Measurements from ENCODE around the gene PCSK7.

Gene PCSK7

DNA sequence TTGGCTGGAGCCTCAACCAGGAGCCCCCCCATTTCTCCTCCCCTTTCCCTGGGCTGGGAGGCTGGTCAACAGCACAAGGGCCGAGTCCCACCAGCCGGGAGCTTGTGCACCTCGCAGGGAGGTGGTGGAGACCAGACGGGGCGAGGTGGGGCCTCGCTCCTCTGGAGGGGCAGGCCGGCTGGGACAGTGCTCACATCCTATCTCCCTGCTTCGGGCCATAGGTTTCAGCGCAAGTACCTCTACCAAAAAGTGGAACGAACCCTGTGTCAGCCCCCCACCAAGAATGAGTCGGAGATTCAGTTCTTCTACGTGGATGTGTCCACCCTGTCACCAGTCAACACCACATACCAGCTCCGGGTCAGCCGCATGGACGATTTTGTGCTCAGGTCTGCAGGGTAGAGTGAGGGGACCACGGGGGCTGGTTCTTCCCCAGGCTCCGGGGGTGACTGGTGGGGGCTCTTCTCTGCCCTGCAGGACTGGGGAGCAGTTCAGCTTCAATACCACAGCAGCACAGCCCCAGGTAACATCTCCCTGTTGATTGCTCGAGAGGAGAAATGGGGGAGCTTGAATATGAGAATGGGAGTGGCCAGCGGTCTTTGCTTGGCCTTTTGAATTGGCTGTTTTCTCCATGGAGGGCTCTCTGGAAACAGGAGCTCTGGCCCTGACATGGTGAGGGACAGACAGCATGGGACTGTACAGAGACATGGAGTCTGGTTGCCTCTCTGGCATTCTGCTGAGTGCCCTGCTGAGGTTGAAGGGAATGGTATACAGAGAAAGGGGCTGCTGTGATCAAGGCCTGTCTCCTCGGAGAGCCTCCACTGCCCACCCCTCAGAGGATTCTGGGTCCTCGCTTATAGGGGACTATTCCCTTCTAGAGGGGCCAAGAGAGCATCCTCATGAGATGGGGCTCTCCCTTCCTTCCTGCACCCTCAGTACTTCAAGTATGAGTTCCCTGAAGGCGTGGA lies 50.0 kb downstream of the PCSK7 start:
- DNase-seq (ENCODE audit: low spot score) = no peak

DNA sequence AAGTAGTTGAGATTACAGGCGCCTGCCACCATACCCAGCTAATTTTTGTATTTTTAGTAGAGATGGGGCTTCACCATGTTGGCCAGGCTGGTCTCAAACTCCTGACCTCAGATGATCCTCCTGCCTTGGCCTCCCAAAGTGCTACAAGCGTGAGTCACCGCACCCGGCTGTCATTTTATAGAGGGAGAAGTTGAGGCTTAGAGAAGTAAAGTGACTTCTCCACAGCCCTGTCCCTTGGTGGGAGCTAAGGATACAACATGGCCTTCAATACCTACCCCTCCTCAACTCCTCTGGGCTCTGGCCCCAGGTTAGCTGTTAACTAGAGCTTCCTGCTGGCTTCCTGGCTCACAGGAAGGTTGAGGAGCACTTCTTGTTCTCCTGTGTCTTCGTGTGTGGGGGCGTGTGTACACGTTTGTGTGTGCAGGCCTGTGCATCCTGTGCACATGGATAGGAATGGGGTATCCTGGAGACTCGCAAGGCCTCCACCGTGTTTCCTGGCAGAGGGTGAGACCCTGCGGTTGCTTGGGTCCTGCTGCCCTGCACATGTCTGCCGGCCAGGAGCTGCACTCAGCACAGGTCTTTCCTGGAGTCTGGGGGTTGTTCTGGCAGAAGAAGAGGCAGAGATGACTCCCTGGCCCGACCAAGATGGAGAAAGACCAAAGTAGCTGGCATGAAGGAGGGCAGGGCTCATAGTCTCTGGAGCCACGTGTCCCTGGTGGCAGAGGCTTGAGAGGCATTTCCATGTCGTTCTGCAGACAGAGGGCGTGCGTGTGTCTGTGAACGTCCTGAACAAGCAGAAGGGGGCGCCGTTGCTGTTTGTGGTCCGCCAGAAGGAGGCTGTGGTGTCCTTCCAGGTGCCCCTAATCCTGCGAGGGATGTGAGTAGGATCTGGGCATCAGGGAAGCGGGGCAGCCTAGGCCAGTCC lies 51.0 kb downstream of the PCSK7 start:
- DNase-seq (ENCODE audit: low spot score) = no peak

DNA sequence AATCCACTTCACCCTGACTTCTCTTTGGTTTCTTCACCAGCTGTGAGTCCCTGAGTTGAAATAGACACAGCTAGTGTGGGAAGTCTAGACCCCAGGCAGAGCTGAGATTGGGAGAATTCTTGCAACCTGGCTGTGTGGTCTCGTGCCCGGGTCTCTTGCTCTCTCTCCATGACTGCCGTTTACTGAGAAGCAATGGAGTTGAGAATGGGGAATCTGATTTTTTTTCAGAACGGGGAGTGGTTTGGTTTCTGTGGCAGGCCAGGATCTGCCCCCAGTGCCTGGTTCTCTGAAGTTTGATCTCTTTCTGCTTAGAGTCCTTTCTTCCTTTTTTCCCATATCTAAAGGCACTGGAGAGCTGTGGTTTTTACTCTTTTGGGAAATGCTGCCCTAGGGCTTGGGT lies 51.9 kb downstream of the PCSK7 start:
- DNase-seq (ENCODE audit: low spot score) = no peak

DNA sequence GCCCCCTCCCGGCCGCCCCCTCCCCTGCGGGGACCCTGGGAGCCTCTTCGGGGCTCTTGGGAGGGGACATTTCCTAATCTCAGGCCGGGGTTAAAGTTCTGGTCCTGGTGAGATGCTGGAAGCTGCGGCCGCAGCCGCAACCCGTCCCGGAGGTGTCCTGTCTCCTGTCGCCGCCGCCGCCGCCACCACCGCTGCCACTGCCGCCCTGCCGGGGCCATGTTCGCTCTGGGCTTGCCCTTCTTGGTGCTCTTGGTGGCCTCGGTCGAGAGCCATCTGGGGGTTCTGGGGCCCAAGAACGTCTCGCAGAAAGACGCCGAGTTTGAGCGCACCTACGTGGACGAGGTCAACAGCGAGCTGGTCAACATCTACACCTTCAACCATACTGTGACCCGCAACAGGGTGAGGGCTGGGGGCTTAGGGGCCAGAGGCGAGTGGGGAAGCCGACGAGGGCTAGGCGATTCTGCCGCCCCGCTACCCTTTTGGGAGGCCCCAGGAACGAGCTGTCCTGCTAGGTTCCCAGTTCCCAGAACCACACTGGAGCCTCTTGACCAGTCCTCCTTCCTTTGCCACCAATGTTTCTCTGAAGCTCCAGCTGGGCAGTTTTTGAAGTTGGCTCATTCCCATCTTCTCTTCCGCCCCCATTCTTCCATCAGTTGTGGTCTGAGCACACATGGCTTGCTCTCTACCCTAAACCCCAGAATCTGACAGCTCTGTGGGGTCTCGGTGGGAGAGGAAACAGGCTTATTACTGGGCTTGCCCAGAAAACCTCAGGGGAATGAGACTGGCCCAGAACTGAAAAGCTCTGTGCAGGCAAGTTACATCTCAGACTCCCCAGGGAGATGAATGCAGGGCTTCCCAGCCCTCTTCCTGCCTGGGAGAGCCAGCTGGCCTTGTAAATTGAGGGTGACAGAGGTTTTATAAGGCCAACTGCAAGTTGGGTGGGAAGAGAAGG lies 52.5 kb downstream of the PCSK7 start:
- DNase-seq (ENCODE audit: low spot score) = no peak

DNA sequence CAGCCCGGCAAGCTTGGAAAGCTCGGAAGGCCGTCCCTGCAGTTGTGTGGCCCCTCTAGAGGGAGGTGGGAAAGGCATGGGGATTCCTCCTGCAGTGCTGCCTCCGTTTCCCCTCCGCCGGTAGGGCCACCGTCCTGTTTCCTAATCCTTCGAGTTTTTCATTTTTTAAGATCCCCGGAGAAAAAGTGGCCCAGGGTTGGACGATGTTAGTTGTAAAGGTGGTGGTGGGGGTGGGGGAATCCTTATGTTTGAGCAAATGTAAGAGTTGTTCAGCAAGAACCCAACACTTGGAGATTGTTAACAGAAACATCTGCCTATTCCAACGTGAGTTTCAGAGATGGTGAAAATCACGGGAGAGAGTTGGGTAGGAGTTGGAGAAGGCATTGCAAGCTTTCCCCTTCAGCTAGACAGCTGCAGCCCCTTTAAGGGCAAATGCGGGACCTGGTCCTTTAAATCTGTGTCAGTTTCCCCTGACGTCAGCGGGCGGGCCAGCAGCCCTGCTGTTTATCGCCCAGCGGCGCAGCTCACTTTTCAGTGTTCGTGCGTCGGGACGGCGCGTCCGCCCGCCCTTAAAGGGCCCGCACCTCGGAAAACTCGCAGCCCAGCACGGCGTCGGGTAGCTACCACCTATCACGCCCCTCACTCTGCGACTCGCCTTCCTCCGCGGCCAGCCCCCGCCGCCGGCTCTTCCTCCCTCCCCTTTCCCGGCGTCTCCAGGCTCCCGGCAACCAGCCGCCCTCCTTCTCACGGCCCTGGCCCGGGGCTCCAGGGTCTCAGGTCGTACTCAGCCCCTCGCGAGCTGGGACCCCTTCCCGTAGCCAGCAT lies 53.5 kb downstream of the PCSK7 start, which contains the start of gene SIDT2:
TSS of gene SIDT2 (plus strand) at position 534 of the 825 bp plus-strand sequence. CDS start 521 bp downstream, outside the sequence.
- DNase-seq (ENCODE audit: low spot score) = peak; percentile 89

DNA sequence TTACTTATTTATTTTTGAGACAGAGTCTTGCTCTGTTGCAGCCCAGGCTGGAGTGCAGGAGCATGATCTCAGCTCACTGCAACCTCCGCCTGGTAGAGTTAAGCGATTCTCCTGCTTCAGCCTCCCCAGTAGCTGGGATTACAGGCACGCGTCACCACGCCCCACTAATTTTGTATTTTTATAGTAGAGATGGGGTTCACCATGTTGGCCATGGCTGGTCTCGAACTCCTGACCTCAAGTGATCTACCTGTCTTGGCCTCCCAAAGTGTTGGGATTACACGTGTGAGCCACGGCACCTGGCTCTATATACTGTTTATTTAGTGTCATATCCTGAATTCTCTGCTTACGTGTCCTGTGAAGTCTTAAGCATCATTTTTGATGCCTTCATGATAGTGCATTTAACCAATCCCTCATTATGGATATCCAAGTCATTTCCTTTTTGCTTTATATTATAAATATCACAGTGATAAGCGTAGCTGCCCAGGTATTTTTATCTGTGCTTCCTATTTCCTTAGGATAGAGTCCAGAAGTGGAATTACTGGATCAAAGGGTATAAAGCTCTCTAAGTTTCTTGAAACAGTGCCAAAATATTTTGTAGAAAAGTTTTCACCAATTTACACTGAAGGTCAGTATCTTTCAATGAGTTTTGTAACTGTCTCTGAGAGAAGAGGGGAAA lies 54.2 kb downstream of the PCSK7 start:
- DNase-seq (ENCODE audit: low spot score) = no peak

DNA sequence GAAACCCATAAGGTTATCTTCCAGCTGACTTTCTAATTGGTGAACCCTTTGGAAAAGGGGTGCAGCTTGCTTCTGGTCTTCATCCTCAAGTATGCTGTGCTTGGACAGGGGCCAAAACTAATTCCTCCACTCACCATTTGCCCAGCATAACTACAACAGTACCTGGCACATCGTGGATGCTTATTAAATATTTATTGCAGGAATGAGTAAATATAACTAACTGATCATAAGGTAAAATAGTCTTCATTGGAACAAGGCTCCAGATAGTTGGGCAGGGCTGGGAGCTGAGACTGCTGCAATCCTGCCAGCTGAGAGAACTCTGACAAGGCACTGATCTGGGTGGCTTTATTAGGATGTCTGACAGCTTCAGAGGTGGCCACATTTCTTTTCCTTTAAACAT lies 55.7 kb downstream of the PCSK7 start:
- no peak for DNase-seq (ENCODE audit: low spot score)

DNA sequence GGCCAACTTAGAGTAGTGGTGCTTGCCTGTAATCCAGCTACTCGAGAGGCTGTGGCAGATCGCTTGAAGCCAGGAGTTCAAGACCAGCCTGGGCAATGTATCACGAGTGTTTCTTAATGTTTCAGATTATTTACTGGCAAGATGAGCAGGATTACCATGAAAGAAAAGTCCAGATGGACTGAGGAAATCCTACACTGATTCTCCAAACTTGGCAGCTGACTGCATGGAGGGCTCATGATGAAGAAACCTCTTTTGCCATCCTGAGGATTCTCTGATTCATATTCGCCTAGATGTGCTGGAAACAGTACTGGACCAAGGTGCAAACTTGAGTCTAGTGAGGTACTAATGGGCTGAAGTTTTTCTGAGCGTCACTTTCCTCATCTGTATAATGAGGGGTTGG lies 56.1 kb downstream of the PCSK7 start:
- DNase-seq (ENCODE audit: low spot score) = no peak

DNA sequence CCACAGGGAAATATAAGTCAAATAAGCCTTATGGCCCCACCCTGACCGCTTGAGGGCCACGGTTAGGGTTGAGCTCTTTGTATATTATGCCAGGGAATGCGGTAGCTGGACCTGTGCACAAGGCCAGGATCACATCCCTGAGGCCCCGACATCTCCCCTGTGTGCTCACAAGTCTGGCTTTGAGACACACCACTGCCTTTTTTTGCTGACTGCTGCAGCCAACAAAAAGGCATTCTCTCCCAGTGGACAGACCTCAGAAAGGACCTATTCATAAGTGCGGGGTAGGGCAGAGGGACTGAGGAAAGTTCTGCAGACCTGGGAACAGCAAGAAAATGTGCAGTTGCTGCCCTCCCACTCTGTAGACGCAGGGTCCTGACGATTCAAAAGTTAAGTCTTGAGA lies 56.8 kb downstream of the PCSK7 start:
- DNase-seq (ENCODE audit: low spot score) = no peak

DNA sequence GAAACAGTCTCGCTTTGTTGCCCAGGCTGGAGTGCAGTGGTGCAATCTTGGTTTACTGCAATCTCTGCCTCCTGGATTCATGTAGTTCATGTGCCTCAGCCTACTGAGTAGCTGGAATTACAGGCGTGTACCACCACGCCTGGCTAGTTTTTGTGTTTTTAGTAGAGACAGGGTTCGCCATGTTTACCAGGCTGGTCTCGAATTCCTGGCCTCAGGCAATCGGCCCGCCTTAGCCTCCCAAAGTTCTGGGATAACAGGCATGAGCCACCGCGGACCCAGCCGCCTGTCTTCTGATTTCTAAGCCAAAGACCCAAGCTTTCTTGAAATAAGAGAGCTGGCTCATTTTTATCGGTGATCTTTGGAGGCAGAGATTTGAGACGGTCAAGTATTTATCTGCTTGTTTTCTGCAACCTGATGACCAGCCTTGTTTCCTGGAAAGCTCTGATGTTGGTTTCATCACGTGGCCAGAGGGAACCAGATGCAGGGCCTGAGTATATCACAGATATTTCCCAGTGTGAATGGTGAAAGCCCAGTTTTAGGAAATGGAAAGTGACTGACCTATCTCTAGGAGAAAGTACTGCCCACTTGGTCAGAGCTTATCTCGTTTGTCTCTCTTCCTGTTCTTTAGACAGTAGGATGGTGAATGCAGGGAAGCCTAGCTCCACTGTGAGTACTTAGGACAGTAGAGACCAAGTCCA lies 59.0 kb downstream of the PCSK7 start:
- no peak for DNase-seq (ENCODE audit: low spot score)

DNA sequence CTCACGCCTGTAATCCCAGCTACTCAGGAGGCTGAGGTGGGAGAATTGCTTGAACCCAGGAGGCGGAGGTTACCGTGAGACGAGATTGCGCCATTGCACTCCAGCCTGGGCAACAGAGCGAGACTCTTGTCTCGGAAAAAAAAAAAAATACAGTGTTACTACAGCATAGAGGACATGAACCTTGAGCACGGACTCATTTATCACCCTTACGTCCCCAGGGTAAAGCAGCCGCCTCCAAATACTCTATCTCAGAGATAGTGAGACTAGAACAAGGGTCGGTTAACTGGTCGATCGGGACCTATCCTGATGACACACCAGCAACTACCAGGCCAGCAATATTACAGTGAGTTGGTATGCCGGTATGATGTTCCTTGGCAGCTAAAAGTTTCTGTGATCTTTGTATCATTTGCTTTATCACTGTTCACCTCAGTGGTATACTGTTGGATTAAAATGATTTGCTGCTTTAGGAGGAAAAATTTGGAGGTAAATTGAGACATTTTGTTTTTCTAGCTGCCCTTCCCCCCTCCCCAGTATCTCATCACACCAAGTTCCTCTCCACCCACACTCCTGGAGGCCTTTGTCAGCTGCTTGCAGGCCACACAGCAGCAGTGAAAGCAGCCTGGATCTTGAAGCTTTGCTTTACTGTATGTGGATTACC lies 60.3 kb downstream of the PCSK7 start:
- DNase-seq (ENCODE audit: low spot score) = no peak

DNA sequence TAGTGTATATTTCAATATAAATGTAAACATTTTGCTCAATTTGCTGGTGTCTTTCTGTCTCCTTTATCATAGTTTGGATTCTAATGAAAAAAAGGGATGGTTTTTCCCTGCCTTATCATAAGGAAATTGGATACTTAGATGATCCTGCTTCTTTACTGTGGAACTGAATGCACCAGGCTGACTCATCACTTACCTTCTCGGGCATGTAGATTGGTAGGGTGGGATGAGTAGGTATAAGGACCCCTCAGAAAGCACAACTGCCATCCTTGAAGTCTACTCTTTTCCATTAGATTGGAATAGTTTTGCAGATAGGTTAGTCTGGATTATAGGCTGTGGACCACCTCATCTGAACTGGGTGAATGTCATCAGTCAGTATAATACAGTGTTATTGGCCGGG lies 60.9 kb downstream of the PCSK7 start:
- no peak for DNase-seq (ENCODE audit: low spot score)

DNA sequence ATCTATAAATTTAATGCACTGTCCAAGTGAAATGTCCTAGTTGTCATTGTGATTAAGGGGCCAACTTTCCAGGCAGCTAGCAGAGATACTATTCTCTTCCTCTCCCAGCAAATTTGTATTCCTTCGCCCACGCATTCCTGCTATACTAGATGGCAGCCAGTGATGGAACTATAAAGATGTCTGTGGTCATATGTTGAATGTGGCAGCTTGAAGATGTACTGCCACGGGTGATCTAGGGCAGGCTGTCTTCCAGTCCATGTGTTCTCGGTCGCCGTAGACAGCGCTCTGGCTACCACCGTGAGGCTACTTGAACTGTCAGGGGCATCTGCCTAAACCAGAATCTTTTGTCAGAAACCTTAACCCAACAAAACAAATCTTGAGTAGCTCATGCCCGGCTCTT lies 61.7 kb downstream of the PCSK7 start:
- DNase-seq (ENCODE audit: low spot score) = no peak

DNA sequence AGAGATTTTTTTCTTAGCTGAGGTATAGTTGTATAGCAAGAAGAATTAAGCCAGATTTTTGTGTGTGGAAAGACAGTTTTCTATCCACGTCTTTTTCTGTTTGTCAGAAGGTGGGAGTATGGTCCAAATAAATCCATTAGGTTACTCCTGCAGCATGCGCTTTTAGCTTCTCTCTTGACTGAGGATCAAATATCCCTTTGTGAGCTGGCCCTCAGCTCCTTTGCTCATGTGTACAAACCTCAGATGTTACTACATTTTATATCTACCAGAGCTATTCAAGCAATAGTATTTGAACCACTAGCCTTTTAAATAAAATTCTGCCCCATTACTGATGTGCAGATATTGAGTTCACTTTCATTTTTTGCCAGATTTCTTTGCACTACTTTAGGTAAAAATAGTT lies 62.1 kb downstream of the PCSK7 start:
- no peak for DNase-seq (ENCODE audit: low spot score)

DNA sequence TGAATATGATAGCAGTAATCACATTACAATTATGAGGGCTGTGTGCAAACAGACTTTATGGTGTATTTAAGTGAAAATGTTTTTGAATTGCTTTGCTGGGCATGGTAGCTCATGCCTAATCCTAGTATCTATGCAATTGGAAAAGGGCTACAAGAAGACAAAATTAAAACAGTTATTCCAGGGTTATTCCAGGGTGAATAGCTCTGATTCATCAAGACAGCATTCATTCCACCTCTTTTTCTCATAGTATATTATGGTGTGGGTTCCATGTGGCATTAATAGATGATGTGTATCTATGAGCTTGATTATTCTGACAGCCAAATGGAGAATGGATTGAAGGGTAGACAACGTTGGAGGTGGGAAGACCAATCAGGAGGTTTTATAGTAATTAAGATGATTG lies 65.4 kb downstream of the PCSK7 start:
- no peak for DNase-seq (ENCODE audit: low spot score)

DNA sequence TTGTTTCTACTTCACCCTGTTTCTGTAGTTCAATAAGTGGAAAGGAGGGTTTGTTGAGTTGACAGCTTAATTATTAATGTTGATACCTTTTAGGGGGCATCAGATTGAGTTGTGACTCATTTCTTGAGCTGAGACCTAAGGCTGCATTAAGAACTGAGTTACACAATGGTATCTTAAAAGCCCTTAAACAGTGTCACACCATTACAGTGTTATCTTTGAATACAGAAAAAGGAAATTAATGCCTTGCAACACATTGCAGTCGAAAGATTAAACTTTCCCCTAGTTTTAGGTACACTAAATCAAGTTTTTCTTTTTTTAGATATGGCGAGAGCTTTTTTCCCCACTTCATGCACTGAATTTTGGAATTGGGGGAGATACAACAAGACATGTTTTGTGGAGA lies 71.0 kb downstream of the PCSK7 start:
- no peak for DNase-seq (ENCODE audit: low spot score)

DNA sequence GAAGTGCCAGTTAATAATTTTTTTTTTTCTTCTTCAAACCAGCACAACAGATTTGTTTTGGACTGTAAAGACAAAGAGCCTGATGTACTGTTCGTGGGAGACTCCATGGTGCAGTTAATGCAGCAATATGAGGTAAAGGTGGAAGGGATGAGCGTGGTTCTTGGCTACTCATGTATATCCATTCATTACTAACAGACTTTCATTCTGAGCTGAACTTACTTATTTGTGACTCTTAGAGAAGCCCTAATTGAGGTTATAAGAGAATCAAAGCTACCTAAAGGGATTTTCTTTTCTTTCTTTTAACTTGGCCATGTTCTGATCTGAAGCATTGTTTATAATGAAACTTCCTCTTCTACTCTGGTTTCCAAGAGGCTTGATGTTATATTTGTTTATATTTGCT lies 72.0 kb downstream of the PCSK7 start:
- DNase-seq (ENCODE audit: low spot score) = no peak

DNA sequence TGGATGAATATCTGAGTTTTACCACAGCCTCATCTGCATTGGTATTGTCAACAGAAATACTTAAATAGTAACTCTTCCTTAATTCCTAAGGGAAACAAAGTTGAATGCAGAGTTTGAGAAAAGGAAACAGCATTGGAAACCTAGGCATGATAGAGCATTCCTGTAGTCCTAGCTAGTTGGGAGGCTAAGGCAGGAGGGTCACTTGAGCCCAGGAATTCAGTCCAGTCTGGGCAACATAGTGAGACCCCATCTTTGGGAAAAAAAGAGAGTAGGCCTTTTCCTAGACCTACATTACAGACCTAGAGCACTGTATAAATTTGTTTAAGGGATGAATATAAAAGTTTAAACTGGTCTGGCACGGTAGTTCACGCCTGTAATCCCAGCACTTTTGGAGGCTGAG lies 74.4 kb downstream of the PCSK7 start:
- DNase-seq (ENCODE audit: low spot score) = no peak

DNA sequence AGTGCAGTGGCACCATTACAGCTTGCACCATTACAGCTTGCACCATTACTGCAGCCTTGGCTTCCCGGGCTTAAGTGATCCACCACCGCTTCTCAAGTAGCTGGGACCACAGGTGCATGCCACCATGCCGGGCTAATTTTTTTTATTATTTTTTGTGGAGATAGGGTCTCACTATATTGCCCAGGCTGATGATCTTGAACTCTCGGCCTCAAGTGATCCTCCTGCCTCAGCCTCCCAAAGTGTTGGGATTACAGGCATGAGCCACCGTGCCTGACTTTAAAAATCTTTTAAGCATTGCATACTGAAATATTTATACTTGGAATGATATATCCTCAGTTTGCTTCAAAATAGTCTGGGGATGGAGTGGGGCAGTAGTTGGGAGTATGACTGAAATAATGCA lies 77.4 kb downstream of the PCSK7 start:
- DNase-seq (ENCODE audit: low spot score) = no peak

Measured in LoVo (cell line).